NK-92 (cell line): ENCODE measurements around the gene MYH10.
"Not testable (repeated sequence)": the region's sequence is repeated elsewhere in the genome, so short reads cannot be mapped to it uniquely, and the experiment has no call there.

Experiments used
- DNase-seq: peaks from one replicate; lab custom pipeline; 2025; ENCODE audit not compliant: unreplicated experiment; lab: John Stamatoyannopoulos, UW

MYH10 gene

GRCh38 chr17:8557176-8557806 is 73.2 kb downstream of the MYH10 start:
- no peak for DNase-seq

- DNase-seq: no peak
These were observed 74.5 kb downstream of the MYH10 start for GRCh38 chr17:8556074-8556473.

- no peak for DNase-seq
These were observed 75.5 kb downstream of the MYH10 start for GRCh38 chr17:8555062-8555461.

- no peak for DNase-seq
These were observed 77.8 kb downstream of the MYH10 start for GRCh38 chr17:8552577-8553320.

GRCh38 chr17:8542599-8543502 is 87.7 kb downstream of the MYH10 start:
- no peak for DNase-seq

GRCh38 chr17:8539976-8540375 is 90.5 kb downstream of the MYH10 start:
- not testable (repeated sequence) for DNase-seq

- DNase-seq: no peak
These were observed 92.8 kb downstream of the MYH10 start for GRCh38 chr17:8537734-8538133.

GRCh38 chr17:8534498-8535188 is 95.9 kb downstream of the MYH10 start:
- DNase-seq: no peak

GRCh38 chr17:8532021-8532420 is 98.5 kb downstream of the MYH10 start:
- DNase-seq: no peak

GRCh38 chr17:8522577-8522976 is 107.9 kb downstream of the MYH10 start:
- DNase-seq: no peak

GRCh38 chr17:8520981-8521380 is 109.5 kb downstream of the MYH10 start:
- DNase-seq: no peak

- DNase-seq: no peak
These were observed 111.7 kb downstream of the MYH10 start for GRCh38 chr17:8518850-8519249.

GRCh38 chr17:8518326-8518725 is 112.2 kb downstream of the MYH10 start:
- DNase-seq: no peak

- no peak for DNase-seq
These were observed 115.7 kb downstream of the MYH10 start for GRCh38 chr17:8514801-8515200.

GRCh38 chr17:8506145-8506544 is 124.4 kb downstream of the MYH10 start:
- DNase-seq: no peak

GRCh38 chr17:8504460-8505207 is 125.9 kb downstream of the MYH10 start:
- DNase-seq: no peak

GRCh38 chr17:8503807-8504206 is 126.7 kb downstream of the MYH10 start:
- no peak for DNase-seq

GRCh38 chr17:8503368-8503767 is 127.2 kb downstream of the MYH10 start:
- no peak for DNase-seq

- no peak for DNase-seq
These were observed 128.4 kb downstream of the MYH10 start for GRCh38 chr17:8502126-8502525.

- DNase-seq: no peak
These were observed 129.9 kb downstream of the MYH10 start for GRCh38 chr17:8500609-8501008.
